HG03378 (cell line): ENCODE measurements around the gene COL28A1.
"Not testable (repeated sequence)": the region's sequence is repeated elsewhere in the genome, so short reads cannot be mapped to it uniquely, and the experiment has no call there.

ENCODE experiments used
- ATAC-seq: cut with Tn5 transposase; IDR thresholded peaks from one replicate; pipeline ENCODE4 v1.9.1; 2021; ENCODE audit warnings: mild to moderate bottlenecking, moderate library complexity; ENCODE audit not compliant: unreplicated experiment

Gene COL28A1

GRCh38 chr7:7422641-7423040 lies 113.0 kb downstream of the COL28A1 start:
- ATAC-seq, result no peak

GRCh38 chr7:7421826-7422225 lies 113.8 kb downstream of the COL28A1 start:
- ATAC-seq, result no peak

GRCh38 chr7:7418997-7419396 lies 116.7 kb downstream of the COL28A1 start:
- ATAC-seq, result no peak

- no peak for ATAC-seq
Observed at GRCh38 chr7:7417851-7418250, 117.8 kb downstream of the COL28A1 start.

GRCh38 chr7:7417414-7417813 lies 118.3 kb downstream of the COL28A1 start:
- no peak for ATAC-seq

GRCh38 chr7:7416031-7416858 lies 119.4 kb downstream of the COL28A1 start:
- ATAC-seq, result peak; percentile 71

GRCh38 chr7:7414791-7415603 lies 120.7 kb downstream of the COL28A1 start:
- ATAC-seq, result no peak

- no peak for ATAC-seq
Observed at GRCh38 chr7:7408001-7408770, 127.5 kb downstream of the COL28A1 start.

GRCh38 chr7:7405461-7405860 lies 130.2 kb downstream of the COL28A1 start:
- ATAC-seq, result no peak

GRCh38 chr7:7399707-7400106 lies 136.0 kb downstream of the COL28A1 start:
- no peak for ATAC-seq

GRCh38 chr7:7395785-7396184 lies 139.9 kb downstream of the COL28A1 start:
- ATAC-seq, result no peak

- ATAC-seq, result not testable (repeated sequence)
Observed at GRCh38 chr7:7388164-7388563, 147.5 kb downstream of the COL28A1 start.

- ATAC-seq, result no peak
Observed at GRCh38 chr7:7385421-7385820, 150.3 kb downstream of the COL28A1 start.

- ATAC-seq, result no peak
Observed at GRCh38 chr7:7384228-7384627, 151.4 kb downstream of the COL28A1 start.

GRCh38 chr7:7375538-7375937 lies 160.1 kb downstream of the COL28A1 start:
- no peak for ATAC-seq

- ATAC-seq, result no peak
Observed at GRCh38 chr7:7370076-7370475, 165.6 kb downstream of the COL28A1 start.

- no peak for ATAC-seq
Observed at GRCh38 chr7:7369134-7369533, 166.5 kb downstream of the COL28A1 start.

GRCh38 chr7:7354674-7355073 lies 181.0 kb downstream of the COL28A1 start:
- ATAC-seq, result no peak

GRCh38 chr7:7352845-7353244 lies 182.8 kb downstream of the COL28A1 start:
- ATAC-seq, result no peak

- ATAC-seq, result no peak
Observed at GRCh38 chr7:7351832-7352231, 183.8 kb downstream of the COL28A1 start.

- ATAC-seq, result no peak
Observed at GRCh38 chr7:7351156-7351555, 184.5 kb downstream of the COL28A1 start.
